ENCODE results near the gene COBL. TPM values are rescaled to one million over a fixed set of nuclear protein-coding genes. Genes with fewer than 3 reads are reported as not detected.

Gene COBL
- total and polyA plus RNA-seq, 10 of the 15 experiments (the other 5 are each of a cell fraction or from before 2014, with no cell fraction given), result 0.21 TPM; not detected in 9

DNA sequence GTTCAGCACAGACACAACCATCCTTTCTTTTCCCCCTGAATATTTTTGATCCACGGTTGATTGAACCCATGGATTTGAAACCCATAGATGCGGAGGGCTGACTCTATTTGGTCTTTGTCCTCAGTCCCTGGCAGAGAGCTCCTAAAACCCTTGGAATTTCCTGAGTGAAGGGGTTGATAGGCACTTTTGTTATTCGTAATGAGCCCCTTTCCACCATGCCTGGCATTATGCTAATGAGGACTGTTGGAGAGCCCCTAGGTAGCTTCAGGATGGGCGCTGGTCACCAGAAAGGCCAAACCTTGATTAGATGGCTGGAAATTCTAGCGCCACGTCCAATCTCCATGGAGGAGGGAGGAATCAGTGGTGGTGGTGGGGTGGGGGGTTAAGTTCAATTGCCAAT is 328.1 kb downstream of the COBL start (continued):
- TF ChIP-seq, protein P1, sequence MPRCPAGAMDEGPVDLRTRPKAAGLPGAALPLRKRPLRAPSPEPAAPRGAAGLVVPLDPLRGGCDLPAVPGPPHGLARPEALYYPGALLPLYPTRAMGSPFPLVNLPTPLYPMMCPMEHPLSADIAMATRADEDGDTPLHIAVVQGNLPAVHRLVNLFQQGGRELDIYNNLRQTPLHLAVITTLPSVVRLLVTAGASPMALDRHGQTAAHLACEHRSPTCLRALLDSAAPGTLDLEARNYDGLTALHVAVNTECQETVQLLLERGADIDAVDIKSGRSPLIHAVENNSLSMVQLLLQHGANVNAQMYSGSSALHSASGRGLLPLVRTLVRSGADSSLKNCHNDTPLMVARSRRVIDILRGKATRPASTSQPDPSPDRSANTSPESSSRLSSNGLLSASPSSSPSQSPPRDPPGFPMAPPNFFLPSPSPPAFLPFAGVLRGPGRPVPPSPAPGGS (IDR thresholded peaks at IDR 0.05; ENCODE audit: borderline replicate concordance, insufficient read depth, low read depth, low read length, poor library complexity, severe bottlenecking), result no peak
- TF ChIP-seq ZNF274 (IDR thresholded peaks at IDR 0.05; ENCODE audit: insufficient read depth, insufficient read length) (no peak), CBX5 (IDR thresholded peaks at IDR 0.05; ENCODE audit: low read depth) (no peak)

- Histone ChIP-seq H3K27me3 (replicated peaks in 1 of 2; ENCODE audit: control insufficient read depth in 2 of 2, insufficient read depth in 2 of 2, low read length in 1 of 2) (no peaks in the 10 kb centered on the region), H3K79me2 (ENCODE audit: control insufficient read depth, insufficient read depth, low read length) (no peaks in the 10 kb centered on the region), H3K4me3 (no peak overlapping the region), H3K27ac (ENCODE audit: control insufficient read depth, insufficient read depth) (no peak overlapping the region), H3K9me3 (replicated peaks; ENCODE audit: control insufficient read depth, insufficient read depth, low read length) (no peaks in the 10 kb centered on the region), H3K4me1 (ENCODE audit: control insufficient read depth, insufficient read depth, low read length) (no peaks in the 10 kb centered on the region), H2AFZ (ENCODE audit: control insufficient read depth, low read depth, low read length) (no peak overlapping the region), H3K9ac (ENCODE audit: control insufficient read depth, insufficient read depth, low read length) (no peak overlapping the region), H4K20me1 (ENCODE audit: control insufficient read depth, insufficient read depth) (no peaks in the 10 kb centered on the region), H3K36me3 (ENCODE audit: control insufficient read depth in 2 of 2, insufficient read depth in 2 of 2, low read length in 1 of 2) (no peaks in the 10 kb centered on the region), H3K4me2 (ENCODE audit: control insufficient read depth, insufficient read depth) (no peak overlapping the region)
- ATAC-seq (no peak), DNase-seq (ENCODE audit: low read depth, low spot score) (no peak), FAIRE-seq (no peak)
- 24% methylated on average over 4 of the region's 4 CpGs for WGBS (ENCODE audit: insufficient coverage, insufficient replicate concordance, low lambda C conversion rate, missing lambda C conversion rate)
- in situ Hi-C loops (cut with MboI), result no loop called here
- ChIA-PET POLR2A (no interaction called here), CTCF (no interaction called here), RAD21 (ENCODE audit: unreplicated experiment) (no interaction called here), SMC1A (ENCODE audit: uncharacterized antibody, unreplicated experiment) (no interaction called here)
- intact Hi-C loops (cut with micrococcal nuclease; ENCODE audit: unreplicated experiment), result no loop called here
- no TSS peak for BruUV-seq (replicated peaks)
- TF ChIP-seq, protein P2, sequence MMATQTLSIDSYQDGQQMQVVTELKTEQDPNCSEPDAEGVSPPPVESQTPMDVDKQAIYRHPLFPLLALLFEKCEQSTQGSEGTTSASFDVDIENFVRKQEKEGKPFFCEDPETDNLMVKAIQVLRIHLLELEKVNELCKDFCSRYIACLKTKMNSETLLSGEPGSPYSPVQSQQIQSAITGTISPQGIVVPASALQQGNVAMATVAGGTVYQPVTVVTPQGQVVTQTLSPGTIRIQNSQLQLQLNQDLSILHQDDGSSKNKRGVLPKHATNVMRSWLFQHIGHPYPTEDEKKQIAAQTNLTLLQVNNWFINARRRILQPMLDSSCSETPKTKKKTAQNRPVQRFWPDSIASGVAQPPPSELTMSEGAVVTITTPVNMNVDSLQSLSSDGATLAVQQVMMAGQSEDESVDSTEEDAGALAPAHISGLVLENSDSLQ (IDR thresholded peaks at IDR 0.05), result no peak
- no peak for TF ChIP-seq SIN3A (IDR thresholded peaks at IDR 0.05; ENCODE audit: low read depth, low read length)
- TF ChIP-seq, protein P3, sequence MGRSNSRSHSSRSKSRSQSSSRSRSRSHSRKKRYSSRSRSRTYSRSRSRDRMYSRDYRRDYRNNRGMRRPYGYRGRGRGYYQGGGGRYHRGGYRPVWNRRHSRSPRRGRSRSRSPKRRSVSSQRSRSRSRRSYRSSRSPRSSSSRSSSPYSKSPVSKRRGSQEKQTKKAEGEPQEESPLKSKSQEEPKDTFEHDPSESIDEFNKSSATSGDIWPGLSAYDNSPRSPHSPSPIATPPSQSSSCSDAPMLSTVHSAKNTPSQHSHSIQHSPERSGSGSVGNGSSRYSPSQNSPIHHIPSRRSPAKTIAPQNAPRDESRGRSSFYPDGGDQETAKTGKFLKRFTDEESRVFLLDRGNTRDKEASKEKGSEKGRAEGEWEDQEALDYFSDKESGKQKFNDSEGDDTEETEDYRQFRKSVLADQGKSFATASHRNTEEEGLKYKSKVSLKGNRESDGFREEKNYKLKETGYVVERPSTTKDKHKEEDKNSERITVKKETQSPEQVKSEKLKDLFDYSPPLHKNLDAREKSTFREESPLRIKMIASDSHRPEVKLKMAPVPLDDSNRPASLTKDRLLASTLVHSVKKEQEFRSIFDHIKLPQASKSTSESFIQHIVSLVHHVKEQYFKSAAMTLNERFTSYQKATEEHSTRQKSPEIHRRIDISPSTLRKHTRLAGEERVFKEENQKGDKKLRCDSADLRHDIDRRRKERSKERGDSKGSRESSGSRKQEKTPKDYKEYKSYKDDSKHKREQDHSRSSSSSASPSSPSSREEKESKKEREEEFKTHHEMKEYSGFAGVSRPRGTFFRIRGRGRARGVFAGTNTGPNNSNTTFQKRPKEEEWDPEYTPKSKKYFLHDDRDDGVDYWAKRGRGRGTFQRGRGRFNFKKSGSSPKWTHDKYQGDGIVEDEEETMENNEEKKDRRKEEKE (IDR thresholded peaks at IDR 0.05), result no peak
- TF ChIP-seq CHD2 (IDR thresholded peaks at IDR 0.05; ENCODE audit: borderline replicate concordance, low read depth, low read length), result no peak
- TF ChIP-seq GABPA (IDR thresholded peaks at IDR 0.05; ENCODE audit: low read depth), result no peak
- no peak for TF ChIP-seq YY1 (IDR thresholded peaks at IDR 0.05; ENCODE audit: low read depth, low read length)
- no peak for TF ChIP-seq STAT1 (conservative IDR thresholded peaks at IDR 0.05)
- no peak for TF ChIP-seq TCF12 (IDR thresholded peaks at IDR 0.05; ENCODE audit: low read depth, low read length)
- TF ChIP-seq, protein P4, sequence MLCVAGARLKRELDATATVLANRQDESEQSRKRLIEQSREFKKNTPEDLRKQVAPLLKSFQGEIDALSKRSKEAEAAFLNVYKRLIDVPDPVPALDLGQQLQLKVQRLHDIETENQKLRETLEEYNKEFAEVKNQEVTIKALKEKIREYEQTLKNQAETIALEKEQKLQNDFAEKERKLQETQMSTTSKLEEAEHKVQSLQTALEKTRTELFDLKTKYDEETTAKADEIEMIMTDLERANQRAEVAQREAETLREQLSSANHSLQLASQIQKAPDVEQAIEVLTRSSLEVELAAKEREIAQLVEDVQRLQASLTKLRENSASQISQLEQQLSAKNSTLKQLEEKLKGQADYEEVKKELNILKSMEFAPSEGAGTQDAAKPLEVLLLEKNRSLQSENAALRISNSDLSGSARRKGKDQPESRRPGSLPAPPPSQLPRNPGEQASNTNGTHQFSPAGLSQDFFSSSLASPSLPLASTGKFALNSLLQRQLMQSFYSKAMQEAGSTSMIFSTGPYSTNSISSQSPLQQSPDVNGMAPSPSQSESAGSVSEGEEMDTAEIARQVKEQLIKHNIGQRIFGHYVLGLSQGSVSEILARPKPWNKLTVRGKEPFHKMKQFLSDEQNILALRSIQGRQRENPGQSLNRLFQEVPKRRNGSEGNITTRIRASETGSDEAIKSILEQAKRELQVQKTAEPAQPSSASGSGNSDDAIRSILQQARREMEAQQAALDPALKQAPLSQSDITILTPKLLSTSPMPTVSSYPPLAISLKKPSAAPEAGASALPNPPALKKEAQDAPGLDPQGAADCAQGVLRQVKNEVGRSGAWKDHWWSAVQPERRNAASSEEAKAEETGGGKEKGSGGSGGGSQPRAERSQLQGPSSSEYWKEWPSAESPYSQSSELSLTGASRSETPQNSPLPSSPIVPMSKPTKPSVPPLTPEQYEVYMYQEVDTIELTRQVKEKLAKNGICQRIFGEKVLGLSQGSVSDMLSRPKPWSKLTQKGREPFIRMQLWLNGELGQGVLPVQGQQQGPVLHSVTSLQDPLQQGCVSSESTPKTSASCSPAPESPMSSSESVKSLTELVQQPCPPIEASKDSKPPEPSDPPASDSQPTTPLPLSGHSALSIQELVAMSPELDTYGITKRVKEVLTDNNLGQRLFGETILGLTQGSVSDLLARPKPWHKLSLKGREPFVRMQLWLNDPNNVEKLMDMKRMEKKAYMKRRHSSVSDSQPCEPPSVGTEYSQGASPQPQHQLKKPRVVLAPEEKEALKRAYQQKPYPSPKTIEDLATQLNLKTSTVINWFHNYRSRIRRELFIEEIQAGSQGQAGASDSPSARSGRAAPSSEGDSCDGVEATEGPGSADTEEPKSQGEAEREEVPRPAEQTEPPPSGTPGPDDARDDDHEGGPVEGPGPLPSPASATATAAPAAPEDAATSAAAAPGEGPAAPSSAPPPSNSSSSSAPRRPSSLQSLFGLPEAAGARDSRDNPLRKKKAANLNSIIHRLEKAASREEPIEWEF (IDR thresholded peaks at IDR 0.05; ENCODE audit: insufficient replicate concordance, low read depth, low read length), result no peak
- no peak for TF ChIP-seq SUPT20H (IDR thresholded peaks at IDR 0.05; ENCODE audit: borderline replicate concordance, control insufficient read depth, low read depth, low read length)
Measured at GRCh38 chr7:50985096-50985495, 331.5 kb downstream of the COBL start.

Data from GM12878 (cell line).